Activated T-helper 1 cell treated with anti-CD3 and anti-CD28 coated beads, Interleukin-2, amount 50 U/mL, for 16 hours (primary cell): Measurements from ENCODE around the gene MYOM3.
"Not testable (repeated sequence)": the region's sequence is repeated elsewhere in the genome, so short reads cannot be mapped to it uniquely, and the experiment has no call there.

Source experiments
- DNase-seq, 2 donors: peaks; one replicate each; pipeline ENCODE4 v3.0.0-alpha.2; 2020; ENCODE audit warnings: low read depth in 1 of 2, low spot score in 1 of 2

The MYOM3 gene

DNA sequence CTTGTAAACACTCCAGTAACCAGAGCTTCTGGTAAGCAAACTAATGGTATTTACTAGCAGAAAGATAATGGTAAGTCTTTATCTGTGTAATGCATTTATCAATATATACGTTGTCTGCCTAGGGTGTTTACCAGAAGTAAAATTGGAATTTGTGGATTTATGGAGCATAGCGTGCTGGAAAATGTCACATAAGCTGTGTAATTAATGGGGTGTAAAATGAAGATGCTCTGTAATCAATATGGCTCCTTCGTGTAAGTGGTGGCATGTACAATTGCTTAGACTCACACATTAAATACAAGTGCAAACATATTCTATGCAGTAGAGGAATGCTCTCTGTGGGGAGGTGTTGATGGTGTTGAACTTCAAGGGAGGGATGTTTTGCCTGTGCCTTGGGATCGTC is 69.6 kb downstream of the MYOM3 start:
- DNase-seq, result no peak

DNA sequence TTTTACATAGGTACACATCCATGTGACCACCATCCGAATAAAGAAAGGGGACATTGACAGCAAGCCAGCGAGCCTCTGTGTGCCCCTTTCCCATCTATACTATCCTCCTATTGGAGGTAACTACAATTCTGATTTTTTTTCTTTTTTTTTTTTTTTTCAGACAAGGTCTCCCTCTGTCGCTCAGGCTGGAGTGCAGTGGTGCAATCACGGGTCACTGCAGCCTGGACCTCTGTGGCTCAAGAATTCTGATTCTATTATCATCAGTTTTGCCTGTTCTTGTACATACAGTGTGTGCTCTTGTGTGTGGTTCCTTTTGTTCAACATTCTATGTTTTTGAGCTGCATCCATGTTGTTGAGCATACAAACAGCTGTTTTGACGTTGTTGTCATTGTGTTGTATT is 75.8 kb downstream of the MYOM3 start:
- DNase-seq, result no peak

- DNase-seq, result no peak
These were observed 79.0 kb downstream of the MYOM3 start for GRCh38 chr1:24032981-24033380.

GRCh38 chr1:24030976-24031516 is 80.9 kb downstream of the MYOM3 start:
- not testable (repeated sequence) for DNase-seq

GRCh38 chr1:24027838-24028468 is 84.0 kb downstream of the MYOM3 start:
- DNase-seq, result no peak

DNA sequence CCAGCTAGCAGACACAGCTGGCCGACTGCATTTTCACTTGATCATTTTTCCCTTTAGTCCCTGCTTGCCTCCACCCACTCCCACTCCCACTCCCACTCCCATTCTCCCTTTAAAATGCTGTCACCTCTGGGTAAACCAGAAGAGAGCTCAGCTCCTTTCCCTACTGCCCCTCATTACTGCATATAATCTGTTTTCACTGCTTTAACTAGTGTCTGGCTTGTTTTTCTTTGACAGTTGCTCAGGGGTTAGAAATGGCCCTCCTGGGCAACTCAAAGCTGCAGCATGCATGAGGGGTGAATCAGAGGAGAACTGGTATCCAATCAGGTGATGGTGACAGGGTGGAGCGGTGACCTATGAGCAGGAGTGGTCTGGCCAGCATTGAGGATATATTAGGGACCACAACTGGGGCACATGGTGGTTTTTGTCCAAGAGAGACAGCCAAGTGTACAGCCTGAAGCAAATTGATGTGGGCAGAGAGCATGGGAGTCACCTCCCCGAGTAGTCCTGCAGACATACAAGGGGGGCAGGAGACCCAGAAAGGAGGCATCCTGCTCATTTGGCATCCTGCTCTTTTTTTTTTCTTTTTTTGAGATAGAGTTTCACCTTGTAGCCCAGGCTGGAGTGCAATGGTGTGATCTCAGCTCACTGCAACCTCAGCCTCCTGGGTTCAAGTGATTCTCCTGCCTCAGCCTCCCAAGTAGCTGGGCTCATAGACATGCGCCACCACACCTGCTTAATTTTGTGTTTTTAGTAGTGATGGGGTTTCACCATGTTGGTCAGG is 89.2 kb downstream of the MYOM3 start:
- DNase-seq, result no peak

GRCh38 chr1:24021403-24022266 is 90.3 kb downstream of the MYOM3 start:
- no peak for DNase-seq

DNA sequence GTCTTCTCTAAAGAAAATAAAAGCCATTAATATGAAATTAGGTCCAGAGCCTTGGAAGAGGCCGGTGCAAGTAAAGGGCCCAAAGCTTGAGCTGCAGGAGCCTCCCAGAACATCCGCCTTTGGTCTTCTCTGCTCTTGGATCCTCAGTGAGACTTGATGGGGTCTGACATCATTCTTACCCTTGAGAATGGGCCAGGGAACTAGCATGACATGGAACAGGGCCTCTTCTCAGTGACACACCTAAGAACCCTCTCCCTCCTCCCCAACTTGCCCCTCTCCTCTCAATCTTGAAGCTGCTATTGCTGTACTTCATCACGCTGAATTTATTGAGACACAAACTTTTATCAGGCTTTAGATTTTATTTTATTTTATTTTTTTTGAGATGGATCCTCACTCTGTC is 91.5 kb downstream of the MYOM3 start:
- DNase-seq, result no peak

GRCh38 chr1:24020025-24020424 is 91.9 kb downstream of the MYOM3 start:
- no peak for DNase-seq

- no peak for DNase-seq
These were observed 93.0 kb downstream of the MYOM3 start for GRCh38 chr1:24018611-24019580.

- no peak for DNase-seq
These were observed 96.4 kb downstream of the MYOM3 start for GRCh38 chr1:24015221-24016210.

- DNase-seq, result not testable (repeated sequence)
These were observed 99.1 kb downstream of the MYOM3 start for GRCh38 chr1:24012878-24013277.

- no peak for DNase-seq
These were observed 101.3 kb downstream of the MYOM3 start for GRCh38 chr1:24010650-24011049.

DNA sequence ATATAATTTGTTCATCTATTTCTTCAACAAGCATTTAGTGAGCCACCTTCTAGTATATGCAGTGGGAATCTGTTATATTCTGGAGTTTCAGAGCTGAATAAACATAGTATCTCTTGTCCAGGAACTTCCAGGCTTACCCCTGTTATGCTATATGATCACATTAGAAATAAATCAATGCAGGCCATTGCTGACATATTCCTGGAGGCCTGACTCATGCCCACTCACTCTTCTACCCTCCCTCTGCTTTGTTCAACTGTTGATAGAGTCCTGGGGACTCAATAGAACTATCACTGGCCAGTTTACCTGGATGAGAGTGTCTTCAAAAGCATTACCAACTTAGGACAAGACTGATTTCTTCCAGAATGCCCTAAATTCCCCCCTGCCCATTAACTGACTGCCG is 102.5 kb downstream of the MYOM3 start:
- no peak for DNase-seq

- DNase-seq, result not testable (repeated sequence)
These were observed 103.3 kb downstream of the MYOM3 start for GRCh38 chr1:24008574-24009184.

- no peak for DNase-seq
These were observed 104.9 kb downstream of the MYOM3 start for GRCh38 chr1:24007079-24007478.
